Trophoblast cell (in vitro differentiated cells and primary cell): Measurements from ENCODE around the gene DGCR2.
A peak's percentile ranks its signal among the peaks of the same experiment; 100 is the strongest.

ENCODE experiments used
- DNase-seq, 2 donors: peaks; one replicate each; pipeline ENCODE4 v3.0.0-alpha.2; 2016
- H2AFZ ChIP-seq: 2 replicates; pipeline ENCODE4 v1.6.1; 2013; ENCODE audit warnings: low read length, moderate library complexity, mild to moderate bottlenecking; ENCODE audit not compliant: insufficient read depth, poor library complexity
- H2AK5ac ChIP-seq: 2 replicates; pipeline ENCODE4 v1.6.1; 2013; ENCODE audit warnings: mild to moderate bottlenecking, low read length
- H2BK120ac ChIP-seq: 2 replicates; pipeline ENCODE4 v1.6.1; 2013; ENCODE audit warnings: low read length, mild to moderate bottlenecking, moderate library complexity; ENCODE audit not compliant: insufficient read depth, poor library complexity
- H2BK12ac ChIP-seq: 2 replicates; pipeline ENCODE4 v1.6.1; 2013; ENCODE audit warnings: mild to moderate bottlenecking, low read length, moderate library complexity
- H2BK5ac ChIP-seq: 2 replicates; pipeline ENCODE4 v1.6.1; 2013; ENCODE audit warnings: low read length, low read depth, moderate library complexity, mild to moderate bottlenecking; ENCODE audit not compliant: poor library complexity
- H3K14ac ChIP-seq: 2 replicates; pipeline ENCODE4 v1.6.1; 2013; ENCODE audit warnings: mild to moderate bottlenecking, low read length
- H3K18ac ChIP-seq: 2 replicates; pipeline ENCODE4 v1.6.1; 2013; ENCODE audit warnings: mild to moderate bottlenecking, low read length
- H3K23ac ChIP-seq: 2 replicates; pipeline ENCODE4 v1.6.1; 2013; ENCODE audit warnings: low read length
- H3K27ac ChIP-seq: 2 replicates; pipeline ENCODE4 v1.5.1; 2013; ENCODE audit warnings: low read depth, mild to moderate bottlenecking, inconsistent platforms, low read length, moderate library complexity
- H3K27me3 ChIP-seq: 2 replicates; pipeline ENCODE4 v1.6.1; 2013; ENCODE audit warnings: inconsistent platforms, mild to moderate bottlenecking, low read length, moderate library complexity; ENCODE audit not compliant: insufficient read depth
- H3K36me3 ChIP-seq, 2 experiments: 1 replicate in 1 of 2; 2 replicates in 1 of 2; pipeline ENCODE4 v1.6.1; 2013; ENCODE audit warnings: low read length in 2 of 2, mild to moderate bottlenecking in 2 of 2, moderate library complexity in 1 of 2; ENCODE audit not compliant: insufficient read depth in 2 of 2, control insufficient read depth in 1 of 2
- H3K4ac ChIP-seq: 2 replicates; pipeline ENCODE4 v1.6.1; 2013; ENCODE audit warnings: low read depth, mild to moderate bottlenecking, low read length, moderate library complexity
- H3K4me1 ChIP-seq, 2 experiments: 1 replicate in 1 of 2; 2 replicates in 1 of 2; pipeline ENCODE4 v1.6.1; 2013; ENCODE audit warnings: low read length in 2 of 2, mild to moderate bottlenecking in 2 of 2, moderate library complexity in 1 of 2; ENCODE audit not compliant: insufficient read depth in 2 of 2, control insufficient read depth in 1 of 2
- H3K4me2 ChIP-seq: 2 replicates; pipeline ENCODE4 v1.6.1; 2013; ENCODE audit warnings: inconsistent platforms, mild to moderate bottlenecking, low read length, moderate library complexity
- H3K4me3 ChIP-seq: 2 replicates; pipeline ENCODE4 v1.5.1; 2013; ENCODE audit warnings: mild to moderate bottlenecking, low read depth, low read length, inconsistent platforms
- H3K79me1 ChIP-seq: one replicate; pipeline ENCODE4 v1.6.1; 2013; ENCODE audit warnings: low read length
- H3K79me2 ChIP-seq: 2 replicates; pipeline ENCODE4 v1.6.1; 2013; ENCODE audit warnings: low read length, mild to moderate bottlenecking; ENCODE audit not compliant: control insufficient read depth, insufficient read depth, poor library complexity
- H3K9ac ChIP-seq: 2 replicates; pipeline ENCODE4 v1.6.1; 2013; ENCODE audit warnings: mild to moderate bottlenecking, low read length
- H3K9me3 ChIP-seq: 2 replicates; pipeline ENCODE4 v1.6.1; 2013; ENCODE audit warnings: low read depth, mild to moderate bottlenecking, control low read depth, inconsistent platforms, low read length; ENCODE audit not compliant: insufficient read depth
- H4K12ac ChIP-seq: 2 replicates; pipeline ENCODE4 v1.6.1; 2013; ENCODE audit warnings: low read depth, mild to moderate bottlenecking, low read length, moderate library complexity
- H4K8ac ChIP-seq: 2 replicates; pipeline ENCODE4 v1.6.1; 2013; ENCODE audit warnings: low read depth, mild to moderate bottlenecking, low read length, moderate library complexity
- H4K91ac ChIP-seq: one replicate; pipeline ENCODE4 v1.6.1; 2013; ENCODE audit warnings: low read depth, mild to moderate bottlenecking, low read length, moderate library complexity
- WGBS: extraction: QIAGEN DNeasy Blood & Tissue Kit; methylation state at CpG from one replicate; pipeline ENCODE4 v1.1.7; 2013; ENCODE audit warnings: missing lambda C conversion rate; ENCODE audit not compliant: insufficient read length, insufficient coverage; ENCODE audit errors: extremely low coverage; 5-methylcytosine and 5-hydroxymethylcytosine counted together

Gene DGCR2

DNA sequence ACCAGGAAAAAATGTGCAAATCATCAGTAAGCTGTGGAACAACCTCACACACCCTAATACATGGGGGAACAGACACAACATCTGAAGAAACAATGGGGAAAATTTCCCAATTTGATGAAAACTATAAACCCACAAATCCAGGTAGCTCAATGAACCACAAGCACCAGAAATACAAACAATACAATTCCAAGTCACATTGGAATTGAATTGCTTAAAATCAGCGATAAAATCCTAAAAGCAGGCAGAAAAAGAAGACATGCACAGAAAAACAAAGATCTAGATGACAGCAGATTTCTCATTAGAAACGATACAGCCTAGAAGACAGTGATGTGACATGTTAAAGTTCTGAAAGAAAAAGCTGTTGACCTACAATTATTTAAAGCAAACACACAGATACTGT lies 32.0 kb downstream of the DGCR2 start:
- H4K91ac ChIP-seq = no peak overlapping the region
- H3K4me1 ChIP-seq = peaks cover 2% of the 10 kb centered on the region in 2 experiments
- no peak overlapping the region for H3K18ac ChIP-seq
- H2AFZ ChIP-seq = no peak overlapping the region
- no peak overlapping the region for H2BK12ac ChIP-seq
- H2BK120ac ChIP-seq = no peak overlapping the region
- H3K27ac ChIP-seq = no peak overlapping the region
- H3K27me3 ChIP-seq = no peaks in the 10 kb centered on the region
- DNase-seq = no peak
- H4K8ac ChIP-seq = no peak overlapping the region
- H3K14ac ChIP-seq = no peak overlapping the region
- H3K79me2 ChIP-seq = no peaks in the 10 kb centered on the region
- no peak overlapping the region for H3K9ac ChIP-seq
- H3K36me3 ChIP-seq = peaks cover 9 to 15% of the 10 kb centered on the region in 2 experiments
- no peak overlapping the region for H2BK5ac ChIP-seq
- no peaks in the 10 kb centered on the region for H3K9me3 ChIP-seq
- no peaks in the 10 kb centered on the region for H3K79me1 ChIP-seq
- H3K23ac ChIP-seq = no peak overlapping the region
- WGBS = no CpG with 5 or more reads among the region's 2 CpGs
- no peak overlapping the region for H3K4ac ChIP-seq
- H4K12ac ChIP-seq = no peak overlapping the region
- H3K4me2 ChIP-seq = no peak overlapping the region
- H2AK5ac ChIP-seq = no peak overlapping the region
- H3K4me3 ChIP-seq = no peak overlapping the region

DNA sequence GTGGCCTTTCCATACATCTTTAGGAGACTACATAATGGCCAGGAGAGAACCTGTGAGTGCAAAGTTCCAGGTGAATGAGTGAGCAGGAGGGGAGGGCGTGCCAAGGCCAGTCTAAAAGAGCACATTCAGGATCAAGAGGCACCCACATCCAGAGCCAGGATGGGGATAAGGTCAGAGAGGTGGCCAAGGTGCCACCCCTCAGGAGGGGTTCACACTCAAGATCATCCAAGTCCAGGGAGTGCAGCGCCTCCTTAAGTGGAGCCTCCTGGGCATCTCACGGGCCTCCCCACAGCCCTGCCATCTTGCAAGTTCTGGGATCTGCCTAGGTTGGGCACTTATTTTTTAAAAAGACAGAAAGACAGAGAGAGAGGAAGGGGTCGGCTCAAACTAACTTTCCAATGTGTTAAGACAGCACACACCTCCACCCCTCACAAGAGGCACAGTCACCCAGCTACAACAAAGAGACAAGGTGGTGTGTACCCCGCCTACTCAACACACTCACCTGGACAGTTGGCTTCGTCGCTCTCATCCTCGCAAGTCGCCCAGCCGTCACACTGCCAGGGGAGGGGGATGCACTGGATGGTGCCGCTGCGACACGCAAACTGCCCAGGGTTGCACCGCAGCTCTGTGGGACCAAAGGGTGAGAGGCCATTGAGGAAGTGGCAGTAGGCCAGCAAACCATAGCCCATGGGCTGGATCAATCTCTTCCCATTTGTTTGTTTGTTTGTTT lies 33.2 kb downstream of the DGCR2 start:
- Histone ChIP-seq H3K27ac (no peak overlapping the region), H3K9ac (no peak overlapping the region), H3K36me3 (peaks cover 9 to 15% of the 10 kb centered on the region in 2 experiments), H2AK5ac (no peak overlapping the region), H2BK5ac (no peak overlapping the region), H3K4me2 (no peak overlapping the region), H3K4ac (no peak overlapping the region), H4K91ac (no peak overlapping the region), H2BK12ac (no peak overlapping the region), H3K27me3 (no peaks in the 10 kb centered on the region), H3K79me2 (no peaks in the 10 kb centered on the region), H4K8ac (no peak overlapping the region), H2BK120ac (no peak overlapping the region), H4K12ac (no peak overlapping the region), H3K14ac (no peak overlapping the region), H3K79me1 (no peaks in the 10 kb centered on the region), H3K4me1 (peaks cover 2% of the 10 kb centered on the region in 2 experiments), H3K18ac (peak overlapping the region; percentile 9), H3K9me3 (no peaks in the 10 kb centered on the region), H3K4me3 (no peak overlapping the region), H3K23ac (no peak overlapping the region), H2AFZ (no peak overlapping the region)
- WGBS = no CpG with 5 or more reads among the region's 14 CpGs
- no peak for DNase-seq

DNA sequence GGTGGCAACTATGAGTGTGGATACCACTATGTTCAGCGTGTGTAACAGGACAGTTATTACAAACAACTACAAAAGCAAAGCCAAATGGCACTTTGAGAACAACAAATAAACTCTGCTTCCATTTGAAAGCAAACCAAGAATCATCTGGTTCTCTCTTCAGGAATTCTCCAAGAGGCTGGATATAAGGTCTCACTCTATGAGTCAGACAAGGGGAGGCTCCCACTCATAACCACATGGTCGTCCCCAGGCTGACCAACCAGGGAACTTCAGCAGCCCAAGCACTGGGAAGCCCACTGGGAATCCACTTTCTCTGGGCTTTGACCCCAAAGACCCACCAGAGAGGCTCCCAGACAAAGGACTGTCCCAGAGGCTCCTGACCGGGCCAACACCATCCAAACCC lies 35.3 kb downstream of the DGCR2 start:
- Histone ChIP-seq H3K23ac (no peak overlapping the region), H3K18ac (no peak overlapping the region), H3K27me3 (no peaks in the 10 kb centered on the region), H2BK12ac (no peak overlapping the region), H3K4me2 (no peak overlapping the region), H4K8ac (no peak overlapping the region), H3K79me1 (no peaks in the 10 kb centered on the region), H3K14ac (no peak overlapping the region), H3K36me3 (peaks cover 9 to 20% of the 10 kb centered on the region in 2 experiments), H2AK5ac (no peak overlapping the region), H3K4ac (no peak overlapping the region), H2AFZ (no peak overlapping the region), H3K9me3 (no peaks in the 10 kb centered on the region), H3K27ac (no peak overlapping the region), H2BK5ac (no peak overlapping the region), H3K79me2 (no peaks in the 10 kb centered on the region), H2BK120ac (no peak overlapping the region), H3K9ac (no peak overlapping the region), H4K12ac (no peak overlapping the region), H3K4me1 (peaks cover 2% of the 10 kb centered on the region in 2 experiments), H3K4me3 (no peak overlapping the region), H4K91ac (no peak overlapping the region)
- no peak for DNase-seq
- no CpG with 5 or more reads among the region's 3 CpGs for WGBS

- no CpG with 5 or more reads among the region's 6 CpGs for WGBS
- Histone ChIP-seq H2BK12ac (no peak overlapping the region), H3K9ac (no peak overlapping the region)
Measured at GRCh38 chr22:19086417-19086816, 35.8 kb downstream of the DGCR2 start.

More at GRCh38 chr22:19086417-19086816, 35.8 kb downstream of the DGCR2 start:
- H2AK5ac ChIP-seq = no peak overlapping the region
- peaks cover 2% of the 10 kb centered on the region in 2 experiments for H3K4me1 ChIP-seq
- no peak overlapping the region for H4K91ac ChIP-seq
- no peak overlapping the region for H3K27ac ChIP-seq
- H3K9me3 ChIP-seq = no peaks in the 10 kb centered on the region
- no peak overlapping the region for H3K23ac ChIP-seq
- H3K79me2 ChIP-seq = no peaks in the 10 kb centered on the region
- H3K4me3 ChIP-seq = no peak overlapping the region
- H2BK120ac ChIP-seq = no peak overlapping the region
- peak overlapping the region; percentile 3 for H3K18ac ChIP-seq
- H2BK5ac ChIP-seq = no peak overlapping the region
- no peak overlapping the region for H2AFZ ChIP-seq
- no peak for DNase-seq
- H4K12ac ChIP-seq = no peak overlapping the region
- no peak overlapping the region for H4K8ac ChIP-seq
- H3K4me2 ChIP-seq = no peak overlapping the region
- H3K36me3 ChIP-seq = peaks cover 7 to 20% of the 10 kb centered on the region in 2 experiments
- no peak overlapping the region for H3K14ac ChIP-seq
- no peaks in the 10 kb centered on the region for H3K79me1 ChIP-seq
- H3K27me3 ChIP-seq = no peaks in the 10 kb centered on the region
- H3K4ac ChIP-seq = no peak overlapping the region
